ENCODE data around the gene NDUFS4. TPM values are rescaled to one million over a fixed set of nuclear protein-coding genes. Genes with fewer than 3 reads are reported as not detected.

NDUFS4 gene
- total RNA-seq, 2 donors from 2014 or later, result 29.8 to 39.6 TPM

DNA sequence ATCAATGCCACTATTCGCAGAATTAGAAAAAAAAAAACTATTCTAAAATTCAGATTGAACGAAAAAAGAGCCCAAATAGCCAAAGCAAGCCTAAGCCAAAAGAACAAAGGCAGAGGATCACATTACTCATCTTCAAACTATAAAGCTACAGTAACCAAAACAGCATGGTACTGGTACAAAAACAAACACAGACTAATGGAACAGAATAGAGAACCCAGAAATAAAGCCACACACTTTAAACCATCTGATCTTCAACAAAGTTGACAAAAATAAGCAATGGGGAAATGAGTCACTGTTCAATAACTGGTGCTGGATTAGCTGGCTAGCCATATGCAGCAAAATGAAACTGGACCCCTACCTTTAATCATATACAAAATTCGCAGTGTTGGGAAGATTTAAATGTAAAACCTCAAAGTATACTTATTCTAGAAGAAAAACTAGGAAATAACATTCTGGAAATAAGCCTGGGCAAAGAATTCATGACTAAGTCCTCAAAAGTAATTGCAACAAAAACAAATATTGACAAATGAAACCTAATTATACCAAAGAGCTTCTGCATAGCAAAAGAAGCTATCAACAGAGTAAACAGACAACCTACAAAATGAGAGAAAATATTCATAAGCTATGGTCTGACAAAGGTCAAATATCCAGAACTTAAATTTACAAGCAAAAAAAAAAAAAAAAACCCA lies 153.7 kb downstream of the NDUFS4 start:
- Histone ChIP-seq H3K4me1 (no peaks in the 10 kb centered on the region), H3K9me3 (peaks cover 0 to 17% (median 2%) of the 10 kb centered on the region in 3 donors), H3K36me3 (replicated peaks in 1 of 2; ENCODE audit: insufficient read depth in 1 of 2, low read depth in 2 of 2) (no peaks in the 10 kb centered on the region), H3K4me3 (no peak overlapping the region), H3K27ac (no peak overlapping the region), H3K27me3 (no peaks in the 10 kb centered on the region)
- no peak for ATAC-seq
- WGBS, 2 donors, result 59 to 72% methylated on average over 3 of the region's 3 CpGs
- TF ChIP-seq POLR2A (IDR thresholded peaks at IDR 0.05), result no peak
- TF ChIP-seq, protein P1, sequence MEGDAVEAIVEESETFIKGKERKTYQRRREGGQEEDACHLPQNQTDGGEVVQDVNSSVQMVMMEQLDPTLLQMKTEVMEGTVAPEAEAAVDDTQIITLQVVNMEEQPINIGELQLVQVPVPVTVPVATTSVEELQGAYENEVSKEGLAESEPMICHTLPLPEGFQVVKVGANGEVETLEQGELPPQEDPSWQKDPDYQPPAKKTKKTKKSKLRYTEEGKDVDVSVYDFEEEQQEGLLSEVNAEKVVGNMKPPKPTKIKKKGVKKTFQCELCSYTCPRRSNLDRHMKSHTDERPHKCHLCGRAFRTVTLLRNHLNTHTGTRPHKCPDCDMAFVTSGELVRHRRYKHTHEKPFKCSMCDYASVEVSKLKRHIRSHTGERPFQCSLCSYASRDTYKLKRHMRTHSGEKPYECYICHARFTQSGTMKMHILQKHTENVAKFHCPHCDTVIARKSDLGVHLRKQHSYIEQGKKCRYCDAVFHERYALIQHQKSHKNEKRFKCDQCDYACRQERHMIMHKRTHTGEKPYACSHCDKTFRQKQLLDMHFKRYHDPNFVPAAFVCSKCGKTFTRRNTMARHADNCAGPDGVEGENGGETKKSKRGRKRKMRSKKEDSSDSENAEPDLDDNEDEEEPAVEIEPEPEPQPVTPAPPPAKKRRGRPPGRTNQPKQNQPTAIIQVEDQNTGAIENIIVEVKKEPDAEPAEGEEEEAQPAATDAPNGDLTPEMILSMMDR (IDR thresholded peaks at IDR 0.05), result no peak
- no peak for DNase-seq
- intact Hi-C loops (cut with DNase I), result no loop called here

DNA sequence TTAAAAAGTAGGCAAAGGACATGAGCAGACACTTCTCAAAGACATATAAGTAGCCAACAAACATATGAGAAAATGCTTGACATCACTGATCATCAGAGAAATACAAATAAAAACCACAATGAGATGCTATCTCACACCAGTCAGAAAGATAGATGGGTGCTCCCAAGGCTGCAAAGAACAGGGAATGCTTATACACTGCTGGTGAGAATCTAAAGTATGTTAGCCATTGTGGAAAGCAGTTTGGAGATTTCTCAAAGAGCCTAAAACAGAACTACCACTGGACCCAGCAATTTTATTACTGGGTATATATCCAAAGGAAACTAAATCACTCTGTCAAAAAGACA lies 154.2 kb downstream of the NDUFS4 start:
- H3K4me3 ChIP-seq, result no peak overlapping the region
- H3K36me3 ChIP-seq (replicated peaks in 1 of 2; ENCODE audit: insufficient read depth in 1 of 2, low read depth in 2 of 2), result no peaks in the 10 kb centered on the region
- TF ChIP-seq POLR2A (IDR thresholded peaks at IDR 0.05), result no peak
- ATAC-seq, result no peak
- peaks cover 0 to 13% (median 2%) of the 10 kb centered on the region in 3 donors for H3K9me3 ChIP-seq
- intact Hi-C loops (cut with DNase I), result no loop called here
- DNase-seq, result no peak
- no peak overlapping the region for H3K27ac ChIP-seq
- no peaks in the 10 kb centered on the region for H3K27me3 ChIP-seq
- H3K4me1 ChIP-seq, result no peaks in the 10 kb centered on the region

DNA sequence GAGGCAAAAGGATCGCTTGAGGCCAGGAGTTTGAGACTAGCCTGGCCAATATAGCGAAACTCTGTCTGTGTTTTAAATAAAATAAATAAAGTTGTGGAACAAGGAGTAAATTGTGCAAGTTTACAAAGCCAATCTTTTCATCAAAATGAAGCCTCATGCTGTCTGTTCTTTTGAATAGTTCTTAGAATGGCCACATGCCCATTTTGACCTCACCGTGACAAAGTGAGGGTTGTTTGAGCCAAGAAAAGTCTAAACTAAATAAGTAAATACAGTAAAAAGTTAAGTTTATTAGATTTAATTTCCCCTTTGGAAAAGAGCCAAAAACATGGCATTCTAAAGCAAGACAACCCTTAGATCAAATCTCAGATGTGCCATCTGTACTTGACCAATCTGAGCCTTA lies 165.7 kb downstream of the NDUFS4 start:
- H3K4me1 ChIP-seq, result no peaks in the 10 kb centered on the region
- DNase-seq (no peak), ATAC-seq (no peak)
- no peak for TF ChIP-seq POLR2A (IDR thresholded peaks at IDR 0.05)
- TF ChIP-seq, protein P1 (IDR thresholded peaks at IDR 0.05), result no peak
- no peaks in the 10 kb centered on the region for H3K9me3 ChIP-seq
- intact Hi-C loops (cut with DNase I), result no loop called here
- 81 to 90% methylated on average over 3 of the region's 3 CpGs for WGBS, 2 donors
- H3K27me3 ChIP-seq, result no peaks in the 10 kb centered on the region
- H3K36me3 ChIP-seq (replicated peaks in 1 of 2; ENCODE audit: insufficient read depth in 1 of 2, low read depth in 2 of 2), result no peaks in the 10 kb centered on the region
- no peak overlapping the region for H3K4me3 ChIP-seq
- no peak overlapping the region for H3K27ac ChIP-seq

DNA sequence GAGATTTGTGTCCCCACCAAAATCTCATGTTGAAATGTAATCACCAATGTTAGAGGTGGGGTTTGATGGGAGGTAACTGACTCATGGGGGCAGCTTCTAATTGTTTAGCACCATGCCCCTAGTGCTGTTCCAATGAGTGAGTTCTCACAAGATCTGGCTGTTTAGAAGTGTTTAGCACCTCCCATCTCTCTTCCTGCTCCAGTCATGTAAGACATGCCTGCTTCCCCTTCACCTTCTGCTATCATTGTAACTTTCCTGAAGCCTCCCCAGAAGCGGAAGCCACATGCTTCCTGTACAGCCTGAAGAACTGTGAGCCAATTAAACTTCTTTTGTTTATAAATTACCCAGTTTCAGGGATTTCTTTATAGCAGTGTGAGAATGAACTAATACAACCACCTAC lies 170.5 kb downstream of the NDUFS4 start:
- Histone ChIP-seq H3K4me1 (no peaks in the 10 kb centered on the region), H3K9me3 (no peaks in the 10 kb centered on the region), H3K27me3 (no peaks in the 10 kb centered on the region), H3K36me3 (replicated peaks in 1 of 2; ENCODE audit: insufficient read depth in 1 of 2, low read depth in 2 of 2) (no peaks in the 10 kb centered on the region), H3K27ac (no peak overlapping the region), H3K4me3 (no peak overlapping the region)
- ATAC-seq (no peak), DNase-seq (no peak)
- TF ChIP-seq, protein P1 (IDR thresholded peaks at IDR 0.05), result no peak
- no peak for TF ChIP-seq POLR2A (IDR thresholded peaks at IDR 0.05)
- intact Hi-C loops (cut with DNase I), result no loop called here
- 50 to 52% methylated on average over 1 of the region's 1 CpG for WGBS, 2 donors

Other genes starting within 250 kb of the NDUFS4 start
- under 1 TPM; 0.52 to 0.99 TPM for gene FST, start 80.0 kb upstream of the NDUFS4 start, total RNA-seq